SK-N-SH (cell line): ENCODE measurements around the gene CLDN15. TPM values are rescaled to one million over a fixed set of nuclear protein-coding genes. Genes with fewer than 3 reads are reported as not detected.
A peak's percentile ranks its signal among the peaks of the same experiment; 100 is the strongest.

Source experiments
- CTCF ChIA-PET: fragments of 300-600, 350-600 bp; formaldehyde crosslinking; extraction: SDS; loops from one replicate; lab custom pipeline; 2021; lab: Yijun Ruan, JAX
- POLR2A ChIA-PET: fragments of 350-600 bp; sonication (Branson Sonifier 250); formaldehyde crosslinking; extraction: SDS; loops from one replicate; lab custom pipeline; 2020; ENCODE audit warnings: antibody characterized with exemption, inconsistent platforms; lab: Yijun Ruan, JAX
- DNase-seq: peaks from one replicate; pipeline ENCODE4 v3.0.0; 2012
- H2AFZ ChIP-seq: fragments of 200-600 bp; sonication (generic); 2 replicates; pipeline ENCODE4 v1.8.1; 2016; ENCODE audit warnings: antibody characterized with exemption, mild to moderate bottlenecking, low read depth
- H3F3A ChIP-seq: fragments of 200-600 bp; sonication (generic); replicated peaks from 2 replicates; pipeline ENCODE3; 2016; ENCODE audit warnings: antibody characterized with exemption, mild to moderate bottlenecking; ENCODE audit not compliant: insufficient read depth
- H3K27ac ChIP-seq, 2 experiments: fragments of 200-500 bp in 1 of 2; fragments of 200-600 bp in 1 of 2; sonication (Bioruptor generic) in 1 of 2; sonication (generic), shearing (Covaris generic) in 1 of 2; 2 replicates each; pipeline versions ENCODE4 v1.5.1 to v1.6.1; 2014 to 2016; ENCODE audit warnings: low read depth in 2 of 2, inconsistent platforms in 1 of 2, low read length in 1 of 2, mild to moderate bottlenecking in 1 of 2, mixed read lengths in 1 of 2
- H3K27me3 ChIP-seq: fragments of 200-600 bp; sonication (generic), shearing (Covaris generic); 2 replicates; pipeline ENCODE4 v1.6.1; 2016; ENCODE audit warnings: mixed run types; ENCODE audit not compliant: insufficient read depth
- H3K36me3 ChIP-seq, 2 experiments: fragments of 200-500 bp in 1 of 2; fragments of 200-600 bp in 1 of 2; sonication (Bioruptor generic) in 1 of 2; sonication (generic) in 1 of 2; replicated peaks in 1 of 2; 2 replicates each; pipeline versions ENCODE3 to v1.5.1; 2014 to 2016; ENCODE audit warnings: low read length in 1 of 2, mild to moderate bottlenecking in 1 of 2; ENCODE audit not compliant: insufficient read depth in 2 of 2, control insufficient read depth in 1 of 2
- H3K4me1 ChIP-seq, 2 experiments: fragments of 200-500 bp in 1 of 2; fragments of 200-600 bp in 1 of 2; sonication (Bioruptor generic) in 1 of 2; sonication (generic), shearing (Covaris generic) in 1 of 2; 2 replicates each; pipeline versions ENCODE4 v1.5.1 to v1.6.1; 2014 to 2016; ENCODE audit warnings: low read depth in 1 of 2, low read length in 1 of 2, mixed run types in 1 of 2; ENCODE audit not compliant: insufficient read depth in 2 of 2, control insufficient read depth in 1 of 2
- H3K4me2 ChIP-seq: fragments of 200-600 bp; sonication (generic), shearing (Covaris generic); 2 replicates; pipeline ENCODE4 v1.6.1; 2017; ENCODE audit warnings: mixed run types
- H3K4me3 ChIP-seq, 2 experiments: fragments of 200-500 bp in 1 of 2; fragments of 200-600 bp in 1 of 2; sonication (Bioruptor generic) in 1 of 2; sonication (generic), shearing (Covaris generic) in 1 of 2; 2 replicates each; pipeline versions ENCODE4 v1.5.1 to v1.8.1; 2014 to 2016; ENCODE audit warnings: low read depth in 2 of 2, inconsistent platforms in 1 of 2, low read length in 1 of 2, mild to moderate bottlenecking in 1 of 2, mixed read lengths in 1 of 2, moderate library complexity in 1 of 2
- H3K79me2 ChIP-seq: fragments of 200-600 bp; sonication (generic); 2 replicates; pipeline ENCODE4 v1.8.1; 2017; ENCODE audit warnings: mild to moderate bottlenecking; ENCODE audit not compliant: insufficient read depth
- H3K9ac ChIP-seq: fragments of 200-600 bp; sonication (generic); 2 replicates; pipeline ENCODE4 v1.6.1; 2017; ENCODE audit warnings: mixed run types
- H3K9me2 ChIP-seq: fragments of 200-600 bp; sonication (generic); 2 replicates; pipeline ENCODE4 v1.6.1; 2017; ENCODE audit warnings: mixed run types
- H3K9me3 ChIP-seq: fragments of 200-600 bp; sonication (generic); 2 replicates; pipeline ENCODE4 v1.6.1; 2017; ENCODE audit warnings: mixed run types, mild to moderate bottlenecking, moderate library complexity
- H4K20me1 ChIP-seq: fragments of 200-600 bp; sonication (generic); 2 replicates; pipeline ENCODE4 v1.6.1; 2017; ENCODE audit warnings: mild to moderate bottlenecking, mixed run types; ENCODE audit not compliant: insufficient read depth
- CHD2 ChIP-seq: fragments of 150-350 bp; IDR thresholded peaks from 2 replicates; pipeline ENCODE4 v1.6.1; 2018; ENCODE audit warnings: low read length; ENCODE audit not compliant: partially characterized antibody
- CTCF ChIP-seq: fragments of 200-600 bp; sonication (generic); IDR thresholded peaks from 2 replicates; pipeline ENCODE4 v1.6.1; 2017; ENCODE audit warnings: antibody characterized with exemption, mild to moderate bottlenecking, moderate library complexity
- ELF1 ChIP-seq: IDR thresholded peaks from 2 replicates; pipeline ENCODE4 v1.4.0; 2012
- EP300 ChIP-seq, 2 experiments: IDR thresholded peaks; 2 replicates each; pipeline versions ENCODE4 v1.4.0 to v1.6.1; 2012; ENCODE audit warnings: borderline replicate concordance in 1 of 2, low read depth in 1 of 2, low read length in 1 of 2
- FOXJ3 ChIP-seq: sonication (generic); formaldehyde crosslinking; IDR thresholded peaks from 2 replicates; pipeline ENCODE4 v1.5.1; 2020; ENCODE audit warnings: mild to moderate bottlenecking, missing genetic modification reagents
- GATA2 ChIP-seq: sonication (generic); formaldehyde crosslinking; IDR thresholded peaks from 2 replicates; pipeline ENCODE4 v1.5.0; 2020; ENCODE audit warnings: mild to moderate bottlenecking, missing genetic modification reagents
- MAX ChIP-seq: IDR thresholded peaks from 2 replicates; pipeline ENCODE4 v1.4.0; 2012; ENCODE audit warnings: low read depth
- MEF2A ChIP-seq: IDR thresholded peaks from 2 replicates; pipeline ENCODE4 v1.4.0; 2012; ENCODE audit warnings: low read depth, borderline replicate concordance
- MXI1 ChIP-seq: IDR thresholded peaks from 2 replicates; pipeline ENCODE4 v1.6.1; 2012; ENCODE audit warnings: mild to moderate bottlenecking, low read depth, low read length, improper control_type of control experiment
- NRF1 ChIP-seq: IDR thresholded peaks from 2 replicates; pipeline ENCODE4 v1.6.1; 2012; ENCODE audit warnings: low read depth, mild to moderate bottlenecking, low read length
- POLR2AphosphoS5 ChIP-seq: IDR thresholded peaks from 2 replicates; pipeline ENCODE4 v1.6.1; 2012; ENCODE audit warnings: low read depth, low read length
- SIN3A ChIP-seq: IDR thresholded peaks from 2 replicates; pipeline ENCODE4 v1.6.1; 2012; ENCODE audit warnings: low read depth, mild to moderate bottlenecking, low read length, moderate library complexity, borderline replicate concordance
- TEAD4 ChIP-seq: IDR thresholded peaks from 2 replicates; pipeline ENCODE4 v1.4.0; 2012; ENCODE audit warnings: mild to moderate bottlenecking, borderline replicate concordance; ENCODE audit not compliant: insufficient read depth
- USF2 ChIP-seq: fragments of 150-350 bp; IDR thresholded peaks from 2 replicates; pipeline ENCODE4 v1.6.1; 2017; ENCODE audit warnings: antibody characterized with exemption, low read length, low read depth, borderline replicate concordance
- YY1 ChIP-seq: IDR thresholded peaks from 2 replicates; pipeline ENCODE4 v1.4.0; 2012; ENCODE audit warnings: low read depth, mild to moderate bottlenecking
- WGBS: methylation state at CpG from one replicate; pipeline ENCODE4 v1.1.6; 2017; ENCODE audit warnings: low lambda C conversion rate; 5-methylcytosine and 5-hydroxymethylcytosine counted together
- polyA plus RNA-seq, 3 experiments: library from polyadenylated mRNA; depleted of rRNA; stranded (reverse); fragments of >200 nt; gene quantifications; 2 replicates each; pipeline ENCODE4 v1.2.3, GENCODE V29; 2012

CLDN15 gene
- polyA plus RNA-seq, 1 of the 3 experiments (the other 2 are of a cell fraction), result 24.0 TPM

- Histone ChIP-seq H3K27me3 (no peaks in the 10 kb centered on the region), H3K27ac (no peak overlapping the region), H3K36me3 (peaks cover 36 to 46% of the 10 kb centered on the region in 2 experiments), H3K79me2 (peaks cover 40% of the 10 kb centered on the region), H2AFZ (no peak overlapping the region), H3K4me1 (peaks cover 7% of the 10 kb centered on the region in 2 experiments; a peak in 1 of 4 replicates), H3K4me3 (no peak overlapping the region), H3K9me2 (no peaks in the 10 kb centered on the region), H3K4me2 (no peak overlapping the region), H3K9me3 (no peaks in the 10 kb centered on the region), H4K20me1 (peaks cover 12% of the 10 kb centered on the region; the same call in 1 of the 2 replicates), H3K9ac (no peak overlapping the region), H3F3A (peaks cover 8% of the 10 kb centered on the region)
- ChIA-PET CTCF (interaction anchor here (1.2 kb wide), 1 partner anchor 96 kb away, joined by 4 read pairs; no protein-coding TSS in a partner anchor), POLR2A (no interaction called here)
- peak; percentile 22 for DNase-seq
- TF ChIP-seq GATA2 (CRISPR knock-in tag) (no peak), CHD2 (no peak), SIN3A (no peak)
- WGBS, result 96% methylated on average over 8 of the region's 9 CpGs
These were observed 2.3 kb upstream of the CLDN15 start for GRCh38 chr7:101239951-101240220.

GRCh38 chr7:101239191-101239950 is 1.8 kb upstream of the CLDN15 start:
- Histone ChIP-seq H3K9me3 (no peaks in the 10 kb centered on the region), H2AFZ (no peak overlapping the region), H3K36me3 (peaks cover 36 to 46% of the 10 kb centered on the region in 2 experiments), H3K4me1 (peaks cover 7% of the 10 kb centered on the region in 2 experiments; a peak in 1 of 4 replicates), H4K20me1 (peaks cover 10% of the 10 kb centered on the region; the same call in 1 of the 2 replicates), H3K4me3 (no peak overlapping the region), H3K9me2 (no peaks in the 10 kb centered on the region), H3K27ac (no peak overlapping the region; a peak in 1 of 4 replicates), H3K9ac (no peak overlapping the region), H3K27me3 (no peaks in the 10 kb centered on the region), H3K79me2 (peaks cover 38% of the 10 kb centered on the region), H3K4me2 (no peak overlapping the region), H3F3A (peaks cover 7% of the 10 kb centered on the region)
- WGBS, result 90% methylated on average over 27 of the region's 27 CpGs
- ChIA-PET POLR2A (interaction anchor here (0.6 to 1.4 kb wide), 2 partner anchors 12 to 22 kb away, joined by 3 to 5 read pairs; partner anchors contain the start of genes PLOD3 and ZNHIT1), CTCF (interaction anchor here (1.2 kb wide), 1 partner anchor 95 kb away, joined by 4 read pairs; no protein-coding TSS in a partner anchor)
- peak; percentile 26 for DNase-seq
- TF ChIP-seq MEF2A, result no peak

GRCh38 chr7:101238226-101239182 is 902 bp upstream of the CLDN15 start:
- no peak overlapping the region for H3K27ac ChIP-seq
- peaks cover 10% of the 10 kb centered on the region; the same call in 1 of the 2 replicates for H4K20me1 ChIP-seq
- peak; percentile 34 for DNase-seq
- 92% methylated on average over 25 of the region's 28 CpGs for WGBS
- no peak overlapping the region for H3K4me2 ChIP-seq
- no peaks in the 10 kb centered on the region for H3K27me3 ChIP-seq
- no peaks in the 10 kb centered on the region for H3K9me2 ChIP-seq
- no peak overlapping the region for H3K4me3 ChIP-seq
- CTCF ChIA-PET, result interaction anchor here (0.7 to 4.7 kb wide), 6 partner anchors 9 to 94 kb away, joined by 3 to 30 read pairs (median 4); no protein-coding TSS in a partner anchor
- H3K9me3 ChIP-seq, result no peaks in the 10 kb centered on the region
- H3F3A ChIP-seq, result peaks cover 6% of the 10 kb centered on the region
- H3K9ac ChIP-seq, result no peak overlapping the region
- H2AFZ ChIP-seq, result no peak overlapping the region
- peaks cover 31% of the 10 kb centered on the region for H3K79me2 ChIP-seq
- H3K36me3 ChIP-seq, result peaks cover 35 to 46% of the 10 kb centered on the region in 2 experiments
- H3K4me1 ChIP-seq, result peaks cover 2 to 5% of the 10 kb centered on the region in 2 experiments; a peak in 1 of 4 replicates
- POLR2A ChIA-PET, result interaction anchor here (0.6 to 1.4 kb wide), 4 partner anchors 13 to 21 kb away, joined by 3 to 5 read pairs (median 3); partner anchors contain the start of genes PLOD3 and ZNHIT1
- TF ChIP-seq POLR2AphosphoS5 (no peak), GATA2 (CRISPR knock-in tag) (no peak), YY1 (no peak), CTCF (no peak), MAX (no peak), TEAD4 (no peak), NRF1 (no peak), ELF1 (no peak), USF2 (no peak), EP300 (IDR thresholded peaks at IDR 0.05; ENCODE audit: borderline replicate concordance in 1 of 2, low read depth in 1 of 2, low read length in 1 of 2) (no peak), FOXJ3 (CRISPR knock-in tag) (no peak), CHD2 (no peak), MXI1 (no peak)
